ENCODE data around the gene LRMDA.

LRMDA gene

DNA sequence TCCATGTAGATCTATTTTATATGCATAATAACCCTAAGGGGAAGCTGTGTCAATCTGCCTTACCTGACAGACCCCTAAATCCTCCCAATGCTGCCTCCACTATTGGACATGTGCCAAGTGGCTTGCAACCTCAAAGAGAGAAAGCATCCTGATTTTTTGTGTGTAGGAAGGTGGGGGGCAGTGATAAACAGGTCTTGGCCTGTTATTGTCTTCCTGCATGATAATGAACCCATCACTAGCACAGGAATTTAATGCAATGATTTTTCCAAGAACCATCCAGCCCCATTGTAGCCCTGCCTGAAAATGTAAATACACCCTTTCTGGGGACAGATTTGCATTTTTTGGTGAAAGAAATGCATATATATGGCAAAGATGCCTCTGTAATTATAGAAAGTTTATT is 850.2 kb downstream of the LRMDA start:
- no peaks in the 10 kb centered on the region for H3K27me3 ChIP-seq (ENCODE audit: control insufficient read depth, insufficient read depth, low read length)
- H3K4me3 ChIP-seq (ENCODE audit: low read length), result no peak overlapping the region
- H3K4me1 ChIP-seq (ENCODE audit: control insufficient read depth, low read depth, low read length), result no peaks in the 10 kb centered on the region
- no peaks in the 10 kb centered on the region for H3K9me3 ChIP-seq (ENCODE audit: control insufficient read depth, low read depth, low read length)
- H3K27ac ChIP-seq (ENCODE audit: low read length), result no peak overlapping the region
- no peak overlapping the region for H3K9ac ChIP-seq (ENCODE audit: low read length)
- H3K36me3 ChIP-seq (ENCODE audit: control insufficient read depth, low read depth, low read length), result no peaks in the 10 kb centered on the region

DNA sequence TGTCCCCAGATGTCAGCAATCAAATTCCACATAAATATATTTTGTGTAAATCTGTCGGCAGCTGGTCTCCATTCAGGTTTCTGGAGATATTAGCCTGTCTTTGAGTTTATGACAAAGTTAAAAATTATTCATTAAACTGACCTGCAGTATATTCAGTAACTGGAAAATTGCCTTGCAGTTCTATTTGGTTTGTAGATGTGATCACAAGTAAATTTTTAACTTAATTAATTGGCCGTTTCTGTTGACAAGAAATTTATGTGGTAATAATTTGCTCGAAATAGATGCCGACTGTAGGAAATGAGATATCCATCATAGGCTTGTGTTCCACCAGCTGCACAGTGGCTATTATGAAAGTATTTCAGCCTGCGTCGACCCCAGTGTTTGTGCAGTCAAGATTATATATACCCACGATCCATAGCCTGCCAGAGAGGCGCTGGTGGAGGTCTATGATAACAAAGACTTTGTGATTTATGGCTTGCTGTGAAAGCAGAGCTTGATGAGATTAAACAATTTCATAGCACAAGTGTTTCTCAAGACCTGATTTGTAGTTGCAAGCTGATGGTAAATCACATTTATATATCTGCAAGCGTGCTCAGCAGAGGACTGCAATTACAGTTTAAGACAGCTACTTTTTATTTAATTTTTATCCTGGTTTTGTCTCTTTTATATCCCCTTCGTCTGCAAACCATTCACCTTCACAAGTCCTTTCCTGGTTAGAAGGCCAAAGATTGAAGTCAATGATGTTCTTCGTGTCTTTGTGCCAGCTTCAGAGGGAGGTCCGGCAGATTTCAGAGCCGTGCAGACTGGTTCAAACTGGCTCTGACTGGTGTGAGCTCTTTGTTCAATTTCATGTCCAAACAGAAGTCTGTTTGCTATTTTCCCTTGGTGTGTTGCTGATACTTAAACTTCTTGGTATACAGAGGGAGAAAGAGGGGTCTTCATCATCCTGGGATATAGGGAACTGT is 850.9 kb downstream of the LRMDA start:
- no peak overlapping the region for H3K4me3 ChIP-seq (ENCODE audit: low read length)
- no peaks in the 10 kb centered on the region for H3K36me3 ChIP-seq (ENCODE audit: control insufficient read depth, low read depth, low read length)
- H3K9ac ChIP-seq (ENCODE audit: low read length), result no peak overlapping the region
- H3K27ac ChIP-seq (ENCODE audit: low read length), result no peak overlapping the region
- no peaks in the 10 kb centered on the region for H3K4me1 ChIP-seq (ENCODE audit: control insufficient read depth, low read depth, low read length)
- no peaks in the 10 kb centered on the region for H3K27me3 ChIP-seq (ENCODE audit: control insufficient read depth, insufficient read depth, low read length)
- no peaks in the 10 kb centered on the region for H3K9me3 ChIP-seq (ENCODE audit: control insufficient read depth, low read depth, low read length)

GRCh38 chr10:76284351-76284750 is 852.9 kb downstream of the LRMDA start:
- Histone ChIP-seq H3K36me3 (ENCODE audit: control insufficient read depth, low read depth, low read length) (no peaks in the 10 kb centered on the region), H3K9me3 (ENCODE audit: control insufficient read depth, low read depth, low read length) (no peaks in the 10 kb centered on the region), H3K27ac (ENCODE audit: low read length) (no peak overlapping the region)

GRCh38 chr10:76285012-76285411 is 853.6 kb downstream of the LRMDA start:
- Histone ChIP-seq H3K4me1 (ENCODE audit: control insufficient read depth, low read depth, low read length) (no peaks in the 10 kb centered on the region), H3K9ac (ENCODE audit: low read length) (no peak overlapping the region), H3K36me3 (ENCODE audit: control insufficient read depth, low read depth, low read length) (no peaks in the 10 kb centered on the region), H3K27me3 (ENCODE audit: control insufficient read depth, insufficient read depth, low read length) (no peaks in the 10 kb centered on the region), H3K4me3 (ENCODE audit: low read length) (no peak overlapping the region), H3K27ac (ENCODE audit: low read length) (no peak overlapping the region), H3K9me3 (ENCODE audit: control insufficient read depth, low read depth, low read length) (no peaks in the 10 kb centered on the region)

More at GRCh38 chr10:76284351-76284750, 852.9 kb downstream of the LRMDA start:
- Histone ChIP-seq H3K27me3 (ENCODE audit: control insufficient read depth, insufficient read depth, low read length) (no peaks in the 10 kb centered on the region), H3K4me1 (ENCODE audit: control insufficient read depth, low read depth, low read length) (no peaks in the 10 kb centered on the region), H3K4me3 (ENCODE audit: low read length) (no peak overlapping the region), H3K9ac (ENCODE audit: low read length) (no peak overlapping the region)

GRCh38 chr10:76285515-76285914 is 854.1 kb downstream of the LRMDA start:
- H3K4me1 ChIP-seq (ENCODE audit: control insufficient read depth, low read depth, low read length), result no peaks in the 10 kb centered on the region
- H3K27ac ChIP-seq (ENCODE audit: low read length), result no peak overlapping the region
- no peaks in the 10 kb centered on the region for H3K27me3 ChIP-seq (ENCODE audit: control insufficient read depth, insufficient read depth, low read length)
- H3K36me3 ChIP-seq (ENCODE audit: control insufficient read depth, low read depth, low read length), result no peaks in the 10 kb centered on the region
- H3K9me3 ChIP-seq (ENCODE audit: control insufficient read depth, low read depth, low read length), result no peaks in the 10 kb centered on the region
- no peak overlapping the region for H3K9ac ChIP-seq (ENCODE audit: low read length)
- no peak overlapping the region for H3K4me3 ChIP-seq (ENCODE audit: low read length)

- H3K4me1 ChIP-seq (ENCODE audit: control insufficient read depth, low read depth, low read length), result no peaks in the 10 kb centered on the region
- H3K9me3 ChIP-seq (ENCODE audit: control insufficient read depth, low read depth, low read length), result no peaks in the 10 kb centered on the region
- H3K27me3 ChIP-seq (ENCODE audit: control insufficient read depth, insufficient read depth, low read length), result no peaks in the 10 kb centered on the region
- no peak overlapping the region for H3K9ac ChIP-seq (ENCODE audit: low read length)
- no peak overlapping the region for H3K4me3 ChIP-seq (ENCODE audit: low read length)
- H3K36me3 ChIP-seq (ENCODE audit: control insufficient read depth, low read depth, low read length), result no peaks in the 10 kb centered on the region
- no peak overlapping the region for H3K27ac ChIP-seq (ENCODE audit: low read length)
Observed at GRCh38 chr10:76286536-76286935, 855.1 kb downstream of the LRMDA start.

DNA sequence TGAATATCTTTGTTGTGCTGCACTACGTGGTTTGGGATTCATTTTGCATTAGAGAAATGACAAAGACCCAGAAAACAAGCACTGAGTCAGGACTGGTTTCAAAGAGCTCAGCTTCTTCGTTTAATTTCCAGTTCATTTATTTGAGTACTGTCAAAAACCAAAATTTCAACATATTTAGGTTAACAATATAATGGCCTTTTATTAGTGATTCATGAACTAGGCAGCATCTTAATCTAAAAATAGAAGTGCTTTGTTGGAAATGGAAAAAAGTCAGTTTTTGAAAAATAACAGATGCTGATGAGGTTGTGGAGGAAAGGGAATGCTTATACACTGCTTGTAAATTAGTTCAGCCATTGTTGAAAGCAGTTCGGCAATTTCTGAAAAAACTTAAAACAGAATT is 856.4 kb downstream of the LRMDA start:
- H3K4me3 ChIP-seq (ENCODE audit: low read length), result no peak overlapping the region
- H3K36me3 ChIP-seq (ENCODE audit: control insufficient read depth, low read depth, low read length), result no peaks in the 10 kb centered on the region
- H3K27me3 ChIP-seq (ENCODE audit: control insufficient read depth, insufficient read depth, low read length), result no peaks in the 10 kb centered on the region
- H3K27ac ChIP-seq (ENCODE audit: low read length), result no peak overlapping the region
- H3K9ac ChIP-seq (ENCODE audit: low read length), result no peak overlapping the region
- H3K9me3 ChIP-seq (ENCODE audit: control insufficient read depth, low read depth, low read length), result no peaks in the 10 kb centered on the region
- H3K4me1 ChIP-seq (ENCODE audit: control insufficient read depth, low read depth, low read length), result no peaks in the 10 kb centered on the region

GRCh38 chr10:76291175-76291574 is 859.8 kb downstream of the LRMDA start:
- Histone ChIP-seq H3K4me3 (ENCODE audit: low read length) (no peak overlapping the region), H3K36me3 (ENCODE audit: control insufficient read depth, low read depth, low read length) (no peaks in the 10 kb centered on the region), H3K27me3 (ENCODE audit: control insufficient read depth, insufficient read depth, low read length) (no peaks in the 10 kb centered on the region), H3K27ac (ENCODE audit: low read length) (no peak overlapping the region), H3K4me1 (ENCODE audit: control insufficient read depth, low read depth, low read length) (no peaks in the 10 kb centered on the region), H3K9ac (ENCODE audit: low read length) (no peak overlapping the region), H3K9me3 (ENCODE audit: control insufficient read depth, low read depth, low read length) (no peaks in the 10 kb centered on the region)

- Histone ChIP-seq H3K27me3 (ENCODE audit: control insufficient read depth, insufficient read depth, low read length) (no peaks in the 10 kb centered on the region), H3K9ac (ENCODE audit: low read length) (no peak overlapping the region), H3K9me3 (ENCODE audit: control insufficient read depth, low read depth, low read length) (no peaks in the 10 kb centered on the region), H3K4me1 (ENCODE audit: control insufficient read depth, low read depth, low read length) (no peaks in the 10 kb centered on the region), H3K27ac (ENCODE audit: low read length) (no peak overlapping the region), H3K36me3 (ENCODE audit: control insufficient read depth, low read depth, low read length) (no peaks in the 10 kb centered on the region), H3K4me3 (ENCODE audit: low read length) (no peak overlapping the region)
Observed at GRCh38 chr10:76291885-76292284, 860.5 kb downstream of the LRMDA start.

GRCh38 chr10:76296957-76297356 is 865.5 kb downstream of the LRMDA start:
- no peak overlapping the region for H3K4me3 ChIP-seq (ENCODE audit: low read length)
- no peak overlapping the region for H3K27ac ChIP-seq (ENCODE audit: low read length)
- H3K36me3 ChIP-seq (ENCODE audit: control insufficient read depth, low read depth, low read length), result no peaks in the 10 kb centered on the region
- no peaks in the 10 kb centered on the region for H3K9me3 ChIP-seq (ENCODE audit: control insufficient read depth, low read depth, low read length)
- H3K4me1 ChIP-seq (ENCODE audit: control insufficient read depth, low read depth, low read length), result peaks cover 13% of the 10 kb centered on the region
- H3K27me3 ChIP-seq (ENCODE audit: control insufficient read depth, insufficient read depth, low read length), result no peaks in the 10 kb centered on the region
- H3K9ac ChIP-seq (ENCODE audit: low read length), result no peak overlapping the region

- Histone ChIP-seq H3K36me3 (ENCODE audit: control insufficient read depth, low read depth, low read length) (no peaks in the 10 kb centered on the region), H3K4me3 (ENCODE audit: low read length) (no peak overlapping the region), H3K27ac (ENCODE audit: low read length) (no peak overlapping the region), H3K4me1 (ENCODE audit: control insufficient read depth, low read depth, low read length) (peaks cover 17% of the 10 kb centered on the region), H3K9ac (ENCODE audit: low read length) (no peak overlapping the region), H3K27me3 (ENCODE audit: control insufficient read depth, insufficient read depth, low read length) (no peaks in the 10 kb centered on the region), H3K9me3 (ENCODE audit: control insufficient read depth, low read depth, low read length) (no peaks in the 10 kb centered on the region)
Observed at GRCh38 chr10:76297358-76297757, 865.9 kb downstream of the LRMDA start.

DNA sequence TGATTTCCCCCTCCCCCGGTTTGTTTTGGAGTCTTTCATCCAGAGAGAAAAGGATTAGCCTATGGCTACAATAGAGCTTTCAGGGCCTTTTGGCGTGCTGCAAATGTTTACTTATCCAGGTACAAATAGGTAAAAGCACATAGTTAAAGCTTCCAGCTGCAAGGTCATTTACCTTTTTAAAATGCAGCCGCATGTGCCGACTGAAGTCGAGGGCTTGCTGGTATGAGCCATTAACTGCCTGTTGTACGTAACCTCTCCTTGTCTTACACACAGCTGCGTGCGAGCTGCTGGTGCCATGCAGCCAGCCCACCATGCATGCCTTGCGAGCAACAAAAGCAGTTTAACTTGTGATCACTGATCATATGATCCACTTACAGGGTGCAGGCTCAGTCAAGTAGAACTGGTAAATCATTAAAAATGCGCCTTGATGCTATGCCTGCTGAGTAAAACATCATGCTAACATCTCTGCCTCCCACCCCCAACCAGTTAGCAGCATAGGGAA is 866.4 kb downstream of the LRMDA start:
- no peaks in the 10 kb centered on the region for H3K36me3 ChIP-seq (ENCODE audit: control insufficient read depth, low read depth, low read length)
- peaks cover 19% of the 10 kb centered on the region for H3K4me1 ChIP-seq (ENCODE audit: control insufficient read depth, low read depth, low read length)
- H3K9me3 ChIP-seq (ENCODE audit: control insufficient read depth, low read depth, low read length), result no peaks in the 10 kb centered on the region
- no peak overlapping the region for H3K4me3 ChIP-seq (ENCODE audit: low read length)
- H3K27me3 ChIP-seq (ENCODE audit: control insufficient read depth, insufficient read depth, low read length), result peaks cover 3% of the 10 kb centered on the region
- no peak overlapping the region for H3K9ac ChIP-seq (ENCODE audit: low read length)
- H3K27ac ChIP-seq (ENCODE audit: low read length), result no peak overlapping the region
